GM08714 (cell line): ENCODE measurements around the gene PHC1.
"Not testable (repeated sequence)": the region's sequence is repeated elsewhere in the genome, so short reads cannot be mapped to it uniquely, and the experiment has no call there.

Source experiments
- H3K4me3 ChIP-seq: fragments of 200-500 bp; sonication (Bioruptor generic); 2 replicates; pipeline ENCODE4 v1.5.1; 2014; ENCODE audit warnings: mild to moderate bottlenecking, low read length, inconsistent platforms
- ZNF274 ChIP-seq: IDR thresholded peaks from 2 replicates; pipeline ENCODE4 v1.6.1; 2012; ENCODE audit warnings: mild to moderate bottlenecking, low read depth, low read length

The PHC1 gene

DNA sequence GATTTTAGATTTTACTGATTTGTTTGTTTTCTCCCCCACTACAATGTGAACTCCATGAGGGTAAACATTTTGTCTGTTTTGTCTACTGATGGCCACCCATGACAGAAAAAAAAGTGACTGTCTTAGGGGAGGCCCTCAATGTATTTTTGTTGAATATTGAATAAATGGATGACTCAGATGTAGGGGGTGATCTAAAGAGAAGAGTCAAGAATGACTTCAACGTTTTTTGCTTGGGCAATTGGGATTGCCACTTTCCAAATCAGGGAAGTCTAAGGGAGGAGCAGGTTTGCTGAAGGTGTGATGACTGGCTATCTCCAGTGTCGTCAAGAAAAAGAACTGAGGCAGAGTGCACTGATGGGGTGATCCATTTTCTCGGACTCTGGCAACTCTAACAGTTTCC is 10.7 kb upstream of the PHC1 start:
- H3K4me3 ChIP-seq, result no peak overlapping the region
- TF ChIP-seq ZNF274, result no peak

DNA sequence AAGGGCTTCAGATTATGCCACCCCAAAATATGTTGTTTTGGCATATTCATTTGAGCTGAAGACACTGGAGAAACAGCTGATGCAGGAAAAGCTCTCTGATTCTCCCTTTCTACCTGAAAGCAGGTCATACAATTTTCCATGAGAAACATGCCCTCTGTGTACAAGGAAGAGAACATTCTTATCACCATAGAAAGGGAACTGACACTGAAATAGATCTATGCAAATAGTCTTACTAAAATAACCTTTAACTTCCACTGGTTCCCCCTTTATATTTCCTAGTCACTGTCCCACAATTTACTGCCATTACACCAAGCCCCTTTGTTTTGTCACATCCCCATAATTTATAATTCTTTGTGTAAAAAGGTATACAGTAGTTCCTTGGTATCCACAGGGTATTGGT is 9.6 kb upstream of the PHC1 start:
- H3K4me3 ChIP-seq, result no peak overlapping the region
- no peak for TF ChIP-seq ZNF274

DNA sequence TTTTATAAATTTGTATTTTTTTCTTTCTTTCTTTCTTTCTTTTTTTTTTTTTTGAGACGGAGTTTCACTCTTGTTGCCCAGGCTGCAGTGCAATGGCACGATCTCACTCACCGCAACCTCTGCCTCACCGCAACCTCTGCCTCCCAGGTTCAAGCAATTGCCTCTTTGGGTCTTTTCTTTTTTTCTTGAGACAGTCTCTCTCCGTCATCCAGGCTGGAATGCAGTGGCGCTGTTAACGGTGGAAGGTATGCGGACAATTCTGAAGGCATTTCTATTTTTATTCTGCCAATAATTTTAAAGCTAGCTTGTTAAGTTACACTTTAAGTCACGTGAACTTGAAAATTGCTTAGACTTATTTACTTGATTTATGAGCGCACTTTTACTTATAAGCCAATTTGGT is 8.8 kb upstream of the PHC1 start:
- no peak for TF ChIP-seq ZNF274
- no peak overlapping the region for H3K4me3 ChIP-seq

DNA sequence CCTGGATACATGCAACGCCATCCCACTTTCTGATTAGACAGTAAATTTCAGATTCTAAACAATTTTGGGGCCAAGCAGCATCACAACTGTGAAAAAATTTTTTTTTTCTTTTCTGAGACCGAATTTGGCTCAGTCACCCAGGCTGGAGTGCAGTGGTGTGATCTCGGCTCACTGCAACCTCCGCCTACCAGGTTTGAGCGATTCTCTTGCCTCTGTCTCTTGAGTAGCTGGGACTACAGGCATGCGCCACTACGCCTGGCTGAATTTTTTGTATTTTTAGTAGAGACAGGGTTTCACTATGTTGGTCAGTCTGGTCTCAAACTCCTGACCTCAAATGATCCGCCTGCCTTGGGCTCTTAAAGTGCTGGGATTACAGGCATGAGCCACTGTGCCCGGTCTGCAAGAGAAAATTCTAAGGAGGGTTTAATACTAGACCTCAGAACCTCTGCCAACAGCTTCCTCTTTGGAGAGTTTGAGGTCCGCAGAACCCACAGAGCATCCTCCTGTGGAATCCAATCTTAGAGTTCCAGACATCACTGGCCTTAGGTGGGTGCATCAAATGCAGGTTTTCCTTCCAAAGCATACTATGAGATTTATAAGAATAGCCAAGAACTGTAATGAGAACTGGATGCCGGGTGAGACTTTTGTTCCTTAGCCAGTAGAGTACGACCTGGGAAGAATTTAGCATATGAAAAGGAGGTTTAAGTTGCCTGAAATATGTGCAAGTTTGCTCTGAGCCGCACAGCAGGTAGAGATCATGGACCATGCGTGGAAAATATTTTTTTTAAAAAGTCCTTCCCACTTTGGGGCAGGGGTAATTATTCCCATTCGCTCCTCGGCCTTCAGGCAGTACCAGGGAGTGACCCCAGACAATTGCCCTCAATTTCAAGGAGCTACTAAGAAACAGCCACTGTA is 7.8 kb upstream of the PHC1 start:
- no peak overlapping the region for H3K4me3 ChIP-seq
- no peak for TF ChIP-seq ZNF274

DNA sequence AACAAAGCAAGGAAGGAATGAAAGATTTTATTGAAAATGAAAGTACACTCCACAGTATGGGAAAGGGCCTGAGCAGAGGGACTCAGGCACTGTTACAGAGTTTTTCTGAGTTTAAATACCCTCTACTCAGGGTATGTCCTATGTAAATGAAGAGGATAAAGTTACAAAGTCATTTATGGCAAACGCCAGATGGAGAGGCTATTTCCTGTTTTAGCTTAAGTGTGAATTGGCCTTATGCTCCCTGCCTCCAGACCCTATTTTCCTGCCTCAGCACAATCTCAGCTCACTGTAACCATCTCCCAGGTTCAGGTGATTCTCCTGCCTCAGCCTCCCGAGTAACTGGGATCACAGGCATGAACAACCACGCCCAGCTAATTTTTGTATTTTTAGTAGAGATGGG is 6.8 kb upstream of the PHC1 start:
- H3K4me3 ChIP-seq, result no peak overlapping the region
- no peak for TF ChIP-seq ZNF274

DNA sequence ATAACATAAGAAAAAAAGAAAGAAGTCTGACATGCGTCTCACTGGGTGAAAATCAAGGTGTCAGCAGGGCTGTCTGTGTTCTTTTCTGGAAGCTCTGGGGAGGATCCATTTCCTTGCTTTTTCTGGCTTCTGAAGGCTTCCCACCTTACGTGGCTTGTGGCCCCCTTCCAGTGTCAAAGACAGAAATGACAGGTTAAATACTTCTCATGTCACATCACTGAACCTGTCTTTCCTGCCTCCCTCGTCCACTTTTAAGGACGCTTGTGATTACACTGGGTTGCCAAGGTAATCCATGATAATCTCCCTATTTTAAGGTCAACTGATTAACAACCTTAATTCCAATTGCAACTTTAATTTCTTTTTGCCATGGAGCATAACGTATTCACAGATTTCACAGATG is 4.6 kb upstream of the PHC1 start:
- TF ChIP-seq ZNF274, result no peak
- H3K4me3 ChIP-seq, result no peak overlapping the region

GRCh38 chr12:8911606-8912268 is 2.6 kb upstream of the PHC1 start:
- no peak for TF ChIP-seq ZNF274
- H3K4me3 ChIP-seq, result no peak overlapping the region

DNA sequence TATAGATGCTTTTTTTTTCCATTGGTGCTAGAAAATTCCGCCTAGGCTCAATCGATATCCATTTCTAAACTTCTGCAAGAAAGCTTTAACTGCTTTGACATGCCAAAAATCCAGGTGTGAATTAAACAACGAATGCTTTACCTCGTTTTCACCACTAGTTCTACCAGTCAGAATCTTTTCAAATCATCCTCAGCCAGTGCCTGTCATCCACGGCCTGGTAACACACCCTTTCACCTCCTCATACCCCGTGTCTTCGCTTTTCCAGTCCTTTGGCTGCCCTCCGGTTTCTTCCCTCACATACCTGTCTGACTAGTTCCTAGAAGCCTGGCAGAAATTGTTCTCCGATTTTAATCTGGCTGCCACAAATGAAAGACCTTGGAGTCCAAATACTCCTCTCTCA is 1.4 kb upstream of the PHC1 start:
- TF ChIP-seq ZNF274, result no peak
- H3K4me3 ChIP-seq, result no peak overlapping the region

DNA sequence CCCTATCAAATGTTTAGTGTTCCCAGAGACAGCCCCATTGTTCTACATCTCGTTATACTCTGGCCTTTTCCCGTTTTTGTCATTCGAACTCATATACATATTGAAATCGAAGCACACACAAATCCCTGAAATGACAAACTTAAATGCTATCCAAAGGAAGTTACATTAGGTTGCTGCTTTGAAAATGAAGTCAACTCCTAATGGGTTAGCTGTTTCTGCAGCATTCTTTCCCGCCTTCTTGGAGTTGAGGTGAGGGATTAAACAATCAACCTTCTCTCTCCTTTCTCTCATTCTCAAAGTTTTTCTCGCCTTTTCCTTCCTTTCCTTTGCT is 642 bp upstream of the PHC1 start:
- H3K4me3 ChIP-seq, result peak overlapping the region; percentile 64
- TF ChIP-seq ZNF274, result no peak

DNA sequence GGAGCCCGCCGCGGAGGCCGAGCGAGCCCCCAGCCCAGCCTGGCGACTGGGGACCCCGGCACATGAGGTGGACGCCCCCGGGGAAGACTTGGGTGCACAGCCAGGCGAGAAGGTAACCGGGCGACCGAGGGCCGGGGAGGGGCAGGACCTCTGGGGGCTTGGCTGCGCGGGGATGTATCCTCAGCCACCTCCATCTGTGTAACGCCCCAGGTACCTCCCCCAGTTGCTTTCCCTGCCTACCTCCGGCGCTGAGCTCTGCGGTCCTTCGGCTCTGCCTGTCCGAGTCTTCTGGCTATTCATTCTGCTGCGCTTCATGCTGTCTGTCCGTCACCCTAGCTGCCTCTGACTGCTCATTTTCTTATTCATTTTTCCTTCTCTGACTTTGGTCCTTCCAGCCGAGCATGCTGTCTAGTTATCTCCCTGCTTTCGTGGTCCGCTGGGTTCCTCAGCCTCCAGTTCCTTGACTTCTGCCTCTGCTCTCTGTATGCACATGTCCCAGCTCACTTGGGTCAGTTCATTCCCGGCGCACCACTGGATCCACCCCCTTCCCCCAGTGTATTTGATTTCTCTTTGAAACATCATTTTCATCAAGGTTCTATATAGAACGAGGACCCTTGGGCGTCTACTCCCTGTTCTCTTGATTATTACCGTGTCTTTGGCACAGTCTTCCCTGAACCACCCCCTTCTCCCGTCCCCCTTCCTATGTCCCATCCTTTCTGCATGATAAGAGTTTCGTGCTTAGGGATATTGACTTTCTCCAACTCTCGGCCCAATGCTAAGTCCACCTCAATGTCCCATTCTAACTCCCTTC is 612 bp downstream of the PHC1 start:
- peak overlapping the region; percentile 71 for H3K4me3 ChIP-seq
- TF ChIP-seq ZNF274, result no peak

- TF ChIP-seq ZNF274, result no peak
- no peak overlapping the region for H3K4me3 ChIP-seq
Measured at GRCh38 chr12:8916154-8916553, 1.8 kb downstream of the PHC1 start.

- H3K4me3 ChIP-seq, result no peak overlapping the region
- no peak for TF ChIP-seq ZNF274
Measured at GRCh38 chr12:8917031-8917430, 2.7 kb downstream of the PHC1 start.

GRCh38 chr12:8917751-8918150 is 3.4 kb downstream of the PHC1 start:
- no peak overlapping the region for H3K4me3 ChIP-seq

DNA sequence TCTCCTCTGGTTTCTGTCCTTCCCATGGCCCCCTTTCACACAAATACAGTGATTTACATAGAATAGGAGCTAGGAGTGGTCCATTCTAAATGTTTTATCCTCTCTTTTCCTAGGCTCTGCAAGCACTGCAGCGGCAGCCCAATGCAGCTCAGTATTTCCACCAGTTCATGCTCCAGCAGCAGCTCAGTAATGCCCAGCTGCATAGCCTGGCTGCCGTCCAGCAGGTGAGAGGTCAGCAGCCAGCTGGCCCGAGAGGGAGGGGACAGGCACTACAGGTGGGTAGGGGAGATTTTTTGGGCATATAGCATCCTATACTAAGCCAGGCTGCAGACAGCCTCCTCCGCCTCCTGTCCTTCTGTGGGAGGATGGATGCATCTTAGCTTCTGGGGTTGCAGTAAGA is 5.3 kb downstream of the PHC1 start:
- not testable (repeated sequence) for H3K4me3 ChIP-seq

More at GRCh38 chr12:8917751-8918150, 3.4 kb downstream of the PHC1 start:
- no peak for TF ChIP-seq ZNF274

GRCh38 chr12:8922544-8922943 is 8.2 kb downstream of the PHC1 start:
- no peak for TF ChIP-seq ZNF274
- no peak overlapping the region for H3K4me3 ChIP-seq

GRCh38 chr12:8930655-8931323 is 16.5 kb downstream of the PHC1 start:
- not testable (repeated sequence) for H3K4me3 ChIP-seq

GRCh38 chr12:8932464-8932863 is 18.2 kb downstream of the PHC1 start:
- not testable (repeated sequence) for H3K4me3 ChIP-seq

DNA sequence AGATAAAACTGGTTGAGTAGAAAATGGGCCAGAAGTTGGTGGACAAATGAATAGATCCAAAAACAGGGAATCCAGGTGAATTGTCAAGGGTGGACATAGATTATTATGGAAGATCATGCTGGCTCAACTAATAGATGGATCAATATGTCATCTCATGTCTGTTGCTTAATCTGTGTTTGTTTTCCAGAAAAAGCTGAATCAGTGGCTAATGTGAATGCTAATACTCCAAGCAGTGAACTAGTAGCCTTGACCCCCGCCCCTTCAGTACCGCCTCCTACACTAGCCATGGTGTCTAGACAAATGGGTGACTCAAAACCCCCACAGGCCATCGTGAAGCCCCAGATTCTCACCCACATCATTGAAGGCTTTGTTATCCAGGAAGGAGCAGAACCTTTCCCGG is 19.8 kb downstream of the PHC1 start:
- not testable (repeated sequence) for H3K4me3 ChIP-seq
